Measurements from ENCODE around the gene MRGPRG. TPM values are rescaled to one million over a fixed set of nuclear protein-coding genes. Genes with fewer than 3 reads are reported as not detected.

The MRGPRG gene
- total RNA-seq, 1 experiment from 2014 or later: not detected

- TF ChIP-seq ZNF425 (CRISPR knock-in tag; conservative IDR thresholded peaks at IDR 0.05): no peak
- TF ChIP-seq RELA (CRISPR knock-in tag; IDR thresholded peaks at IDR 0.05; ENCODE audit: borderline replicate concordance): no peak
- no peak for TF ChIP-seq USF2 (CRISPR knock-in tag; IDR thresholded peaks at IDR 0.05)
- no peak for TF ChIP-seq ZNF121 (CRISPR knock-in tag; IDR thresholded peaks at IDR 0.05)
- TF ChIP-seq NFYB (CRISPR knock-in tag; conservative IDR thresholded peaks at IDR 0.05; ENCODE audit: low read depth): no peak
- TF ChIP-seq ZNF423 (CRISPR knock-in tag; IDR thresholded peaks at IDR 0.05): no peak
- TF ChIP-seq, protein P1, sequence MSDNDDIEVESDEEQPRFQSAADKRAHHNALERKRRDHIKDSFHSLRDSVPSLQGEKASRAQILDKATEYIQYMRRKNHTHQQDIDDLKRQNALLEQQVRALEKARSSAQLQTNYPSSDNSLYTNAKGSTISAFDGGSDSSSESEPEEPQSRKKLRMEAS (CRISPR knock-in tag; IDR thresholded peaks at IDR 0.05): no peak
- TF ChIP-seq FOXK1 (CRISPR knock-in tag; IDR thresholded peaks at IDR 0.05): no peak
- TF ChIP-seq, protein P2, sequence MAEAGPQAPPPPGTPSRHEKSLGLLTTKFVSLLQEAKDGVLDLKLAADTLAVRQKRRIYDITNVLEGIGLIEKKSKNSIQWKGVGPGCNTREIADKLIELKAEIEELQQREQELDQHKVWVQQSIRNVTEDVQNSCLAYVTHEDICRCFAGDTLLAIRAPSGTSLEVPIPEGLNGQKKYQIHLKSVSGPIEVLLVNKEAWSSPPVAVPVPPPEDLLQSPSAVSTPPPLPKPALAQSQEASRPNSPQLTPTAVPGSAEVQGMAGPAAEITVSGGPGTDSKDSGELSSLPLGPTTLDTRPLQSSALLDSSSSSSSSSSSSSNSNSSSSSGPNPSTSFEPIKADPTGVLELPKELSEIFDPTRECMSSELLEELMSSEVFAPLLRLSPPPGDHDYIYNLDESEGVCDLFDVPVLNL (CRISPR knock-in tag; IDR thresholded peaks at IDR 0.05; ENCODE audit: borderline replicate concordance, low read depth): no peak
These were observed 44.8 kb downstream of the MRGPRG start (continued) for GRCh38 chr11:3173795-3174194.

- H3K9me3 Mint-ChIP-seq: peaks cover 18% of the 10 kb centered on the region
- DNase-seq (ENCODE audit: low spot score): no peak
- no peak overlapping the region for H3K27ac Mint-ChIP-seq
- TF ChIP-seq PRRX2 (CRISPR knock-in tag; IDR thresholded peaks at IDR 0.05) (no peak), NFYB (CRISPR knock-in tag; conservative IDR thresholded peaks at IDR 0.05; ENCODE audit: low read depth) (no peak), ELF4 (CRISPR knock-in tag; IDR thresholded peaks at IDR 0.05; ENCODE audit: low read depth) (no peak), IRF2 (CRISPR knock-in tag; IDR thresholded peaks at IDR 0.05; ENCODE audit: borderline replicate concordance, low read depth) (no peak), EMX1 (CRISPR knock-in tag; IDR thresholded peaks at IDR 0.05) (no peak)
- TF ChIP-seq, protein P3, sequence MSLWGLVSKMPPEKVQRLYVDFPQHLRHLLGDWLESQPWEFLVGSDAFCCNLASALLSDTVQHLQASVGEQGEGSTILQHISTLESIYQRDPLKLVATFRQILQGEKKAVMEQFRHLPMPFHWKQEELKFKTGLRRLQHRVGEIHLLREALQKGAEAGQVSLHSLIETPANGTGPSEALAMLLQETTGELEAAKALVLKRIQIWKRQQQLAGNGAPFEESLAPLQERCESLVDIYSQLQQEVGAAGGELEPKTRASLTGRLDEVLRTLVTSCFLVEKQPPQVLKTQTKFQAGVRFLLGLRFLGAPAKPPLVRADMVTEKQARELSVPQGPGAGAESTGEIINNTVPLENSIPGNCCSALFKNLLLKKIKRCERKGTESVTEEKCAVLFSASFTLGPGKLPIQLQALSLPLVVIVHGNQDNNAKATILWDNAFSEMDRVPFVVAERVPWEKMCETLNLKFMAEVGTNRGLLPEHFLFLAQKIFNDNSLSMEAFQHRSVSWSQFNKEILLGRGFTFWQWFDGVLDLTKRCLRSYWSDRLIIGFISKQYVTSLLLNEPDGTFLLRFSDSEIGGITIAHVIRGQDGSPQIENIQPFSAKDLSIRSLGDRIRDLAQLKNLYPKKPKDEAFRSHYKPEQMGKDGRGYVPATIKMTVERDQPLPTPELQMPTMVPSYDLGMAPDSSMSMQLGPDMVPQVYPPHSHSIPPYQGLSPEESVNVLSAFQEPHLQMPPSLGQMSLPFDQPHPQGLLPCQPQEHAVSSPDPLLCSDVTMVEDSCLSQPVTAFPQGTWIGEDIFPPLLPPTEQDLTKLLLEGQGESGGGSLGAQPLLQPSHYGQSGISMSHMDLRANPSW (CRISPR knock-in tag; conservative IDR thresholded peaks at IDR 0.05; ENCODE audit: low read depth): no peak
- peaks cover 4% of the 10 kb centered on the region for H3K4me1 Mint-ChIP-seq
- POLR2A ChIA-PET: no interaction called here
- CTCF ChIA-PET: no interaction called here
- ATAC-seq: no peak
- peaks cover 8% of the 10 kb centered on the region; the same call in 1 of the 2 replicates for H3K36me3 Mint-ChIP-seq
- H3K4me3 Mint-ChIP-seq: no peak overlapping the region
- peaks cover 22% of the 10 kb centered on the region for H3K27me3 Mint-ChIP-seq (ENCODE audit: low read depth)
These were observed 46.6 kb downstream of the MRGPRG start for GRCh38 chr11:3171931-3172560.
